HG03159 (cell line): ENCODE measurements around the gene LRTM2.

Experiments
- ATAC-seq: cut with Tn5 transposase; IDR thresholded peaks from one replicate; pipeline ENCODE4 v1.9.1; 2021; ENCODE audit warnings: mild to moderate bottlenecking, moderate library complexity; ENCODE audit not compliant: unreplicated experiment

The LRTM2 gene

GRCh38 chr12:1864456-1864855 lies 44.1 kb downstream of the LRTM2 start:
- ATAC-seq: no peak

GRCh38 chr12:1864867-1865266 lies 44.5 kb downstream of the LRTM2 start:
- ATAC-seq: no peak

- ATAC-seq: no peak
Observed at GRCh38 chr12:1865284-1865866, 45.0 kb downstream of the LRTM2 start.

GRCh38 chr12:1869145-1869544 lies 48.8 kb downstream of the LRTM2 start:
- ATAC-seq: no peak

- no peak for ATAC-seq
Observed at GRCh38 chr12:1870086-1870485, 49.7 kb downstream of the LRTM2 start.

- ATAC-seq: no peak
Observed at GRCh38 chr12:1870998-1871917, 50.9 kb downstream of the LRTM2 start.

GRCh38 chr12:1872001-1872400 lies 51.6 kb downstream of the LRTM2 start:
- ATAC-seq: no peak

- no peak for ATAC-seq
Observed at GRCh38 chr12:1872448-1872847, 52.1 kb downstream of the LRTM2 start.

GRCh38 chr12:1873531-1874510 lies 53.5 kb downstream of the LRTM2 start:
- no peak for ATAC-seq

GRCh38 chr12:1875608-1876007 lies 55.2 kb downstream of the LRTM2 start:
- ATAC-seq: no peak

GRCh38 chr12:1876086-1876485 lies 55.7 kb downstream of the LRTM2 start:
- ATAC-seq: no peak

GRCh38 chr12:1877169-1877878 lies 57.0 kb downstream of the LRTM2 start:
- no peak for ATAC-seq

- ATAC-seq: no peak
Observed at GRCh38 chr12:1878214-1878613, 57.8 kb downstream of the LRTM2 start.

GRCh38 chr12:1878695-1879094 lies 58.3 kb downstream of the LRTM2 start:
- no peak for ATAC-seq

- no peak for ATAC-seq
Observed at GRCh38 chr12:1879633-1880032, 59.3 kb downstream of the LRTM2 start.

GRCh38 chr12:1880153-1880845 lies 59.9 kb downstream of the LRTM2 start:
- ATAC-seq: no peak

- ATAC-seq: no peak
Observed at GRCh38 chr12:1880876-1881275, 60.5 kb downstream of the LRTM2 start.

- ATAC-seq: no peak
Observed at GRCh38 chr12:1881301-1881700, 60.9 kb downstream of the LRTM2 start.

GRCh38 chr12:1881936-1882335 lies 61.6 kb downstream of the LRTM2 start:
- no peak for ATAC-seq

GRCh38 chr12:1882405-1882804 lies 62.0 kb downstream of the LRTM2 start:
- ATAC-seq: no peak
